Testis (tissue), 2 donors: ENCODE measurements around the gene TMCC3.

Source experiments
- CTCF ChIP-seq, 3 experiments: fragments of 450-650 bp in 2 of 3; fragments of 200-600 bp in 1 of 3; sonication (generic) in 1 of 3; IDR thresholded peaks; one replicate each; pipeline ENCODE4 v1.5.1; 2016 to 2019; ENCODE audit warnings: antibody characterized with exemption in 3 of 3, mild to moderate bottlenecking in 2 of 3, moderate library complexity in 1 of 3
- POLR2A ChIP-seq: fragments of 450-650 bp; IDR thresholded peaks from one replicate; pipeline ENCODE4 v1.6.1; 2017; ENCODE audit warnings: antibody characterized with exemption, mild to moderate bottlenecking, moderate library complexity

GRCh38 chr12:94687891-94688290 lies 37.5 kb upstream of the TMCC3 start:
- no peak for TF ChIP-seq CTCF (IDR thresholded peaks at IDR 0.05)
- no peak for TF ChIP-seq POLR2A
